Right lobe of liver (tissue), 4 donors: ENCODE results near the gene TTC19.

Experiments used
- POLR2A ChIP-seq: fragments of 450-650 bp; IDR thresholded peaks from one replicate; pipeline ENCODE4 v1.6.1; 2017; ENCODE audit warnings: antibody characterized with exemption, mild to moderate bottlenecking
- TF ChIP-seq, protein P1 (sequence below), 4 donors: fragments of 200-600 bp in 3 of 4; fragments of 450-650 bp in 1 of 4; IDR thresholded peaks; one replicate each; pipeline versions ENCODE4 v1.5.1 to v1.8.0; 2016 to 2022; ENCODE audit warnings: antibody characterized with exemption in 4 of 4, mild to moderate bottlenecking in 2 of 4
- donor health status: DM: no; HTN: no; CAD: no.
- donor health status: DM: no; HTN: no; CAD: no.
- donor health status: DM: no; HTN: yes; CAD: no.

DNA sequence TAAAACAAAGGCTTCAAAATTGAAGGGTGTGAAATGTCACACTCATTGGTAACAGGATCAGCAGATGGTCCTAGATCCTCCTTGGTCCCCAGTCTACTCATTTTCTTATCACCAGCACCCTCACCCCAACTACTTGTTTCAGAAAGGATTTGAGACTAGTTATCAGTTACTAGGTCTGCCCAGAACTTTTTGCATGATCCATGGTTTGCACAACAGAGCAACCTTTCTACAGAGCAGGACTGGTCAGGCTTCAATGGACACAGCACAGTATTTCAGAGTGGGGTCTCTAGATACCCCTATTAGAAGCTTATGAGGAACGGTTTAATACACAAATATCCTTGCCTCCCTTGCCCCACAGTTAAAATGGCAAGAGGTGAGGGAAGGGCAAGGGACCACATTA lies 25.6 kb downstream of the TTC19 start:
- TF ChIP-seq, protein P1, sequence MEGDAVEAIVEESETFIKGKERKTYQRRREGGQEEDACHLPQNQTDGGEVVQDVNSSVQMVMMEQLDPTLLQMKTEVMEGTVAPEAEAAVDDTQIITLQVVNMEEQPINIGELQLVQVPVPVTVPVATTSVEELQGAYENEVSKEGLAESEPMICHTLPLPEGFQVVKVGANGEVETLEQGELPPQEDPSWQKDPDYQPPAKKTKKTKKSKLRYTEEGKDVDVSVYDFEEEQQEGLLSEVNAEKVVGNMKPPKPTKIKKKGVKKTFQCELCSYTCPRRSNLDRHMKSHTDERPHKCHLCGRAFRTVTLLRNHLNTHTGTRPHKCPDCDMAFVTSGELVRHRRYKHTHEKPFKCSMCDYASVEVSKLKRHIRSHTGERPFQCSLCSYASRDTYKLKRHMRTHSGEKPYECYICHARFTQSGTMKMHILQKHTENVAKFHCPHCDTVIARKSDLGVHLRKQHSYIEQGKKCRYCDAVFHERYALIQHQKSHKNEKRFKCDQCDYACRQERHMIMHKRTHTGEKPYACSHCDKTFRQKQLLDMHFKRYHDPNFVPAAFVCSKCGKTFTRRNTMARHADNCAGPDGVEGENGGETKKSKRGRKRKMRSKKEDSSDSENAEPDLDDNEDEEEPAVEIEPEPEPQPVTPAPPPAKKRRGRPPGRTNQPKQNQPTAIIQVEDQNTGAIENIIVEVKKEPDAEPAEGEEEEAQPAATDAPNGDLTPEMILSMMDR (IDR thresholded peaks at IDR 0.05) = no peak
- TF ChIP-seq POLR2A = no peak
